ENCODE measurements around the gene DGKG. TPM values are rescaled to one million over a fixed set of nuclear protein-coding genes. Genes with fewer than 3 reads are reported as not detected.

DGKG gene
- total RNA-seq, 1 donor from 2014 or later = 0.22 TPM

DNA sequence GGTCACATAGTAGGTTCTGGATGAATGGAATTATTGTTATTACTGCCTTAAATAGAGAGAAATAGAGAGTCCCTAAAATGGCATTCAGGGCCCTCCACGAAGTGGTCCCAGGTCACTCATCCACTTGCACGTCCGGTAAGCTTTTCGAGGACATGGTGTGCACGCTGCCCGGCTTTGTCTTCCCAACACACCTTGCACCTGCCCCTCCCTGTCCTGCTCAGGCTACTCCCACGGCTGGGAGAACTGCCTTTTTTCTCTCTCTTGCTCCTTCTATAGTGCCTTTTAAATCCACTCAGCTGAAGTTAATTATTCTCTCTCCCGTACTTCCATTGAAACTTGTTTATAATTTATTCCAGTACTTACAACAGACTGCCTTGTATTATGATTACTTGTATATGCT is 5.6 kb upstream of the DGKG start:
- H3K27me3 Mint-ChIP-seq (ENCODE audit: insufficient read depth, low read depth) = peaks cover 13% of the 10 kb centered on the region
- no peaks in the 10 kb centered on the region for H3K9me3 Mint-ChIP-seq
- H3K27me3 ChIP-seq = peaks cover 54% of the 10 kb centered on the region

DNA sequence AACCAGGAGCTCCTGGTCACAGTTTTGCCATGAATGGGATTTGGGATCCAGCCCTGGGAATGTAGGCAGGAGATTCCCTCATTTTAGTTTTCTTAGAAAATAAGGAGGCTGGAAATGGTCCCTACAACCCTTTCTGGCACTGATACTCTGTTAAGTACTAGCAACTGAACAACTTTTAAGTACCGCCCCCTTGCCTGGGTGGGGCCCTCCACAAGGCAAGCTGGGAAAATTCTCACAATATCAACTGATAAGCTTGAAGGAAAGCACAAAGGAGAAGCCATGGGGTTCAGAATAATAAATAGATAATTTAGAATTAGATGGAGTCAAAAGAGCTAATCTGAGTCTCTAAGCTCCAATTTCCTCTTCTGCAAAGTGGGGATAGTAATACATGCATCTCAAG is 4.2 kb upstream of the DGKG start:
- Mint-ChIP-seq H3K9me3 (no peaks in the 10 kb centered on the region), H3K27me3 (ENCODE audit: insufficient read depth, low read depth) (peaks cover 20% of the 10 kb centered on the region), H3K4me3 (no peak overlapping the region), H3K4me1 (peaks cover 20% of the 10 kb centered on the region), H3K27ac (no peak overlapping the region), H3K36me3 (no peaks in the 10 kb centered on the region)
- Histone ChIP-seq H3K4me3 (no peak overlapping the region), H3K36me3 (no peaks in the 10 kb centered on the region), H3K27ac (no peak overlapping the region), H4K20me1 (ENCODE audit: low read depth) (peaks cover 7% of the 10 kb centered on the region), H3F3A (ENCODE audit: low read depth) (no peaks in the 10 kb centered on the region), H3K79me2 (ENCODE audit: low read depth) (no peaks in the 10 kb centered on the region), H3K27me3 (peaks cover 68% of the 10 kb centered on the region), H3K9ac (no peak overlapping the region), H3K4me2 (no peak overlapping the region), H3K4me1 (peaks cover 8% of the 10 kb centered on the region), H2AFZ (replicated peaks) (no peak overlapping the region), H3K9me3 (ENCODE audit: low read depth) (no peaks in the 10 kb centered on the region)
- no peak for DNase-seq (ENCODE audit: low spot score)
- no peak for TF ChIP-seq EZH2 (IDR thresholded peaks at IDR 0.05)
- TF ChIP-seq EZH2phosphoT487 (IDR thresholded peaks at IDR 0.05) = no peak
- TF ChIP-seq, protein P1, sequence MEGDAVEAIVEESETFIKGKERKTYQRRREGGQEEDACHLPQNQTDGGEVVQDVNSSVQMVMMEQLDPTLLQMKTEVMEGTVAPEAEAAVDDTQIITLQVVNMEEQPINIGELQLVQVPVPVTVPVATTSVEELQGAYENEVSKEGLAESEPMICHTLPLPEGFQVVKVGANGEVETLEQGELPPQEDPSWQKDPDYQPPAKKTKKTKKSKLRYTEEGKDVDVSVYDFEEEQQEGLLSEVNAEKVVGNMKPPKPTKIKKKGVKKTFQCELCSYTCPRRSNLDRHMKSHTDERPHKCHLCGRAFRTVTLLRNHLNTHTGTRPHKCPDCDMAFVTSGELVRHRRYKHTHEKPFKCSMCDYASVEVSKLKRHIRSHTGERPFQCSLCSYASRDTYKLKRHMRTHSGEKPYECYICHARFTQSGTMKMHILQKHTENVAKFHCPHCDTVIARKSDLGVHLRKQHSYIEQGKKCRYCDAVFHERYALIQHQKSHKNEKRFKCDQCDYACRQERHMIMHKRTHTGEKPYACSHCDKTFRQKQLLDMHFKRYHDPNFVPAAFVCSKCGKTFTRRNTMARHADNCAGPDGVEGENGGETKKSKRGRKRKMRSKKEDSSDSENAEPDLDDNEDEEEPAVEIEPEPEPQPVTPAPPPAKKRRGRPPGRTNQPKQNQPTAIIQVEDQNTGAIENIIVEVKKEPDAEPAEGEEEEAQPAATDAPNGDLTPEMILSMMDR (IDR thresholded peaks at IDR 0.05) = no peak

More for the DNA sequence above, 5.6 kb upstream of the DGKG start:
- no peak for TF ChIP-seq EZH2 (IDR thresholded peaks at IDR 0.05)
- Histone ChIP-seq H3K27ac (no peak overlapping the region), H2AFZ (replicated peaks) (no peak overlapping the region), H3K4me3 (no peak overlapping the region), H4K20me1 (ENCODE audit: low read depth) (no peaks in the 10 kb centered on the region), H3K4me2 (no peak overlapping the region), H3F3A (ENCODE audit: low read depth) (no peaks in the 10 kb centered on the region), H3K4me1 (no peaks in the 10 kb centered on the region), H3K36me3 (no peaks in the 10 kb centered on the region), H3K9me3 (ENCODE audit: low read depth) (no peaks in the 10 kb centered on the region), H3K9ac (no peak overlapping the region), H3K79me2 (ENCODE audit: low read depth) (no peaks in the 10 kb centered on the region)
- no peak for DNase-seq (ENCODE audit: low spot score)
- Mint-ChIP-seq H3K4me1 (peaks cover 15% of the 10 kb centered on the region), H3K36me3 (no peaks in the 10 kb centered on the region), H3K4me3 (no peak overlapping the region), H3K27ac (no peak overlapping the region)

DNA sequence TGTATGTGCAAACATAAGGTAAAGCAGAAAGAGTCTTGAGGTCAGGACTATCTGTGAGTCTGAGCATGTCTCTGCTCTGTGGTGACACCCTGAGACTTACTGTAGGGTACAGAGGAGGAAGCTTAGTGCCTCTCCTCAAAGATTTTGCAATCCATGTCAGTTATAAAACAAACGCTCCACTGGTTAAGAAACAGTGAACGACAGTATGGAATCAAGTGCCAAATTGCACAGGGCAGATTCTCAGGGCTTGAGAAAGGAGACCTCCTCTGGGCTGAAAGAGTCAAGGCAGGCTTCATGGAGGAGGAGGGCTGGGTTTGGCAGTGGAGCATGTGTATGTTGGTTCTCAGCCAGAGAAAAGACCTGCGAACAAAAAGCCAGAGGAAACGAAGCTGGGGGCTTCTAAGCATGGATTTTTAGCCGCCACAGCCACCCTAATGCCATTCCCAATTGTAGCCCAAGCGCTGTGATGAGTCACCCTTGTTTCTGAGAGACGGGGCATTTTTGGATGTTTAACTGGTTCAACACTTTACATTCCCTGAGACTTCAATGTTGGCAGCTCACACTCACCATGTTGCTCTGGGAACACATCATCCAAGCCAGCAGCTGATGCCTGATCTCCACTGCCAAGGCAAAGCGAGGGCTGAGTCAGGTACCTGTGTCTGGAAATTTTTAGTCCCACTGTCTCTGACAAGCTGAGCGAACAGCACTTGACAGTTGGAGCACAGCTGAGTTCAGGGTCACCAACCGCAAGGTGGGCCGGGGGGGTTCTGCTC is 3.4 kb upstream of the DGKG start:
- H3K9ac ChIP-seq = no peak overlapping the region
- peaks cover 77% of the 10 kb centered on the region for H3K27me3 ChIP-seq
- no peak overlapping the region for H3K4me2 ChIP-seq
- H2AFZ ChIP-seq (replicated peaks) = no peak overlapping the region
- Mint-ChIP-seq H3K4me3 (no peak overlapping the region), H3K27me3 (ENCODE audit: insufficient read depth, low read depth) (peaks cover 29% of the 10 kb centered on the region), H3K27ac (no peak overlapping the region), H3K4me1 (peaks cover 26% of the 10 kb centered on the region), H3K9me3 (no peaks in the 10 kb centered on the region), H3K36me3 (no peaks in the 10 kb centered on the region)
- H3K79me2 ChIP-seq (ENCODE audit: low read depth) = no peaks in the 10 kb centered on the region
- TF ChIP-seq EZH2phosphoT487 (IDR thresholded peaks at IDR 0.05) = no peak
- TF ChIP-seq, protein P1 (IDR thresholded peaks at IDR 0.05) = no peak
- no peak for TF ChIP-seq EZH2 (IDR thresholded peaks at IDR 0.05)
- H3K4me3 ChIP-seq = no peak overlapping the region
- peaks cover 16% of the 10 kb centered on the region for H3K4me1 ChIP-seq
- H3K9me3 ChIP-seq (ENCODE audit: low read depth) = no peaks in the 10 kb centered on the region
- no peak for DNase-seq (ENCODE audit: low spot score)
- H4K20me1 ChIP-seq (ENCODE audit: low read depth) = peaks cover 11% of the 10 kb centered on the region
- no peaks in the 10 kb centered on the region for H3K36me3 ChIP-seq
- no peak overlapping the region for H3K27ac ChIP-seq
- peaks cover 3% of the 10 kb centered on the region for H3F3A ChIP-seq (ENCODE audit: low read depth)

DNA sequence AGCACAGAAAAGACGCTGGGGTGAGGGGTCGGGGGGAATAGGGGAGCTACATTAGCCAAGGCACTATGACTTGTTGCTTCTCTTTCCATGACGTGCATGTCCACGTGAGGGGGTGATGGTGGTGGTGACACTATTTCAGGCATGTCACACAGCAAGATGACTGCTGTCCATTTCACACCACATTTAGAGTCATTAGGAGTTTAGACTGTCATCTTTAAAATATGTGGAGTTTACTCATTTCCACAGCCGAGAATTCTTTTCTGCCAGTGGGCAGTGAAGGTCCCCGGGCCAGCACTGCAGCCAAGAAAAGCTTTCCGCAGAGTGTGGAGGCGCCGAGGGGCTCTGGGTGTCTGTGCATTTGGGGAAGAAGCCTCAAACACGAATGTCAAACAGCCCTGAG is 954 bp upstream of the DGKG start:
- H3K27me3 Mint-ChIP-seq (ENCODE audit: insufficient read depth, low read depth) = peaks cover 34% of the 10 kb centered on the region
- Histone ChIP-seq H3K4me2 (no peak overlapping the region), H3K9me3 (ENCODE audit: low read depth) (no peaks in the 10 kb centered on the region), H3K79me2 (ENCODE audit: low read depth) (no peaks in the 10 kb centered on the region), H3K27me3 (peaks cover 99% of the 10 kb centered on the region), H4K20me1 (ENCODE audit: low read depth) (peaks cover 11% of the 10 kb centered on the region), H3K27ac (no peak overlapping the region), H3K4me3 (no peak overlapping the region), H3F3A (ENCODE audit: low read depth) (peaks cover 3% of the 10 kb centered on the region), H2AFZ (replicated peaks) (no peak overlapping the region), H3K9ac (no peak overlapping the region), H3K4me1 (peaks cover 16% of the 10 kb centered on the region), H3K36me3 (no peaks in the 10 kb centered on the region)
- H3K27ac Mint-ChIP-seq = no peak overlapping the region
- TF ChIP-seq EZH2 (IDR thresholded peaks at IDR 0.05) (no peak), EZH2phosphoT487 (IDR thresholded peaks at IDR 0.05) (no peak)
- TF ChIP-seq, protein P1 (IDR thresholded peaks at IDR 0.05) = no peak
- DNase-seq (ENCODE audit: low spot score) = no peak
- no peaks in the 10 kb centered on the region for H3K9me3 Mint-ChIP-seq
- peaks cover 28% of the 10 kb centered on the region for H3K4me1 Mint-ChIP-seq
- peak overlapping the region; percentile 85 for H3K4me3 Mint-ChIP-seq
- H3K36me3 Mint-ChIP-seq = no peaks in the 10 kb centered on the region
